Measurements from ENCODE around the gene RIMKLB.
A peak's percentile ranks its signal among the peaks of the same experiment; 100 is the strongest.
"Not testable (repeated sequence)": the region's sequence is repeated elsewhere in the genome, so short reads cannot be mapped to it uniquely, and the experiment has no call there.

The RIMKLB gene

GRCh38 chr12:8820676-8821407, 123.1 kb downstream of the RIMKLB start:
- not testable (repeated sequence) for DNase-seq

- DNase-seq = no peak
Measured at GRCh38 chr12:8821591-8821990, 123.8 kb downstream of the RIMKLB start.

GRCh38 chr12:8822298-8822697, 124.5 kb downstream of the RIMKLB start, which contains the start of gene A2ML1:
A2ML1 (plus strand) TSS chr12:8822621; CDS start chr12:8822652, 31 bp downstream.
- DNase-seq = no peak

GRCh38 chr12:8823565-8824300, 125.9 kb downstream of the RIMKLB start:
- peak; percentile 29 for DNase-seq

GRCh38 chr12:8827551-8828256, 129.9 kb downstream of the RIMKLB start:
- DNase-seq = no peak

- DNase-seq = no peak
Measured at GRCh38 chr12:8828257-8829124, 130.7 kb downstream of the RIMKLB start.

GRCh38 chr12:8829125-8829518, 131.3 kb downstream of the RIMKLB start:
- DNase-seq = no peak

- no peak for DNase-seq
Measured at GRCh38 chr12:8829621-8830020, 131.8 kb downstream of the RIMKLB start.

- DNase-seq = no peak
Measured at GRCh38 chr12:8831116-8831515, 133.3 kb downstream of the RIMKLB start.

GRCh38 chr12:8832500-8832899, 134.7 kb downstream of the RIMKLB start:
- DNase-seq = no peak
